HG02970 (cell line): ENCODE results near the gene SLC12A7.

Experiments
- ATAC-seq: cut with Tn5 transposase; IDR thresholded peaks from one replicate; pipeline ENCODE4 v1.9.1; 2021; ENCODE audit warnings: mild to moderate bottlenecking, moderate library complexity, moderate number of reproducible peaks; ENCODE audit not compliant: unreplicated experiment, low FRiP score

SLC12A7 gene

DNA sequence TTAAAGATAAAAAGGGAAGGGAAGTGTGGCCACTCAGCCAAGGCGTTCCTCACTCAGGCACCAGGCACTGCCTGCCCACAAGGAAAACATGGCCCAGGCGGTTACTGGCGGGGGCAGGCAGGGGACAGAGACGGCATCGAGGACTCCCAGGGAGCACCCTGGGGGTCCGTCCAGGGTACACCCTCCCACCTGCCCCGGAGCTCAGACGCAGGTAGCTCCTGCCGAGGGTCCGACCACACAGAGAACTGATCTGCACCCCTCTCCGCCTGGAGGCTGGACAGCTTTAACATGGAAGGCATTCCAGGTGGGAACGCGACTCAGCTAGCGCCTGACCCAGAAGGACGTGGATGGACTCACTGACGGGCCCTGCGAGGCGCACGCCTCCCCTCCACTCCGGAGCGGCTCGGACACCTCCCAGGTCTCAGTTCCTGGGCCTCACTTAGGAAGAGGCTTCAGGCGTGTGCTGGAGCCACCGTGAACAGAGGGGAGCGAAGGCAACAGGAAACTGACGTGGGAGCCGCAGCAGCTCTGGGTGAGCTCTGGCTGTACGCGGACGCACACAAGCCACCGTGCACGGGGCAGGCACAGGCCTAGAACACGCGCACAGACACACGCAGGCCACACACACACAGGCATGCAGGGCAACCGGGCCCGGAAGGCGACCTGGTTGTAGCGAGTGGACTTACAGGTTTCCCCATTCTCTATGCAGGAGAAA lies 55.8 kb downstream of the SLC12A7 start:
- no peak for ATAC-seq

DNA sequence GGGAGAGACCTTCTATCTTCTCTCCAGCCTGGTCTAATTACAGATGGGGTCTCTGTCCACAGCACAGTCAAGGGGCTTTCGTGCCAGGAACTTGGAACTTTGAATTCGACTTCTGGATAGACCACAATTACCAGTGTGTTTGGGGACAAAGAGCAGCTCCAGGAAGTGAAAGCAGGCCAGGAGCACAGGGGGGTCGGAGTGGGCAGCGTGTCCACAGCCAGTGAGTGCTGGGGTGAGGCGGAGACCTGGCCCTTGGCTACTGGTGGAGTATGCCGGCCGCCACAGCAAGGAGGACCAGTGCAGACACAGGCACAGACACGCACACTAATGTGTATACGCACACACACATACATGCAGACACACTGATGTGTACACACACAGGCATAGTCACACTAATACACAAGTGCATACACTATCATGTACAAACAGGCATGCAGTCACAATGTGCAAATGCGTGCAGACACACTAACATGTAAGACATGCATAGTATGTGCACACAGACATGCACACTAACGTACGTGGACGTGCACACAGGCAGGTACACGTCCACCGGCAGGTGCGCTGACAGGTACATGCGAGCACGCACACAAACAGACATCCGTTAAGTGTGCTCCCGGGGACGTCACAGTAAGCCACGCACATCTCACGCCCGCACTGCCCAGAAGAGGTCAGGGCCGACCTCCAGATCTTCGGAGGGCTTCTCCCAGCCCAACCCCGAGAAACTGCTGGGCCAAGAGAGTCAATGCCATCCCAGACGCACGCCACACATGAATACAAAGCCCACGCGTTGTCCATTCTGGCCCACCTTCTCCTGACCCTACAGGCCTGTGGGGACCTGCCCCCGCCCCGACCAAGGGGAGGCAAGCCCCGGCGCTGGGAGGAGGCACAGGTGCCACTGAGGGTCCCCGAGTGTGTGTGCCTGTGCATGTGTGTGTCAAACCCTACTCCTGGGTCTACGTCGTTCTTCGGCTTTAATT lies 56.8 kb downstream of the SLC12A7 start:
- no peak for ATAC-seq

DNA sequence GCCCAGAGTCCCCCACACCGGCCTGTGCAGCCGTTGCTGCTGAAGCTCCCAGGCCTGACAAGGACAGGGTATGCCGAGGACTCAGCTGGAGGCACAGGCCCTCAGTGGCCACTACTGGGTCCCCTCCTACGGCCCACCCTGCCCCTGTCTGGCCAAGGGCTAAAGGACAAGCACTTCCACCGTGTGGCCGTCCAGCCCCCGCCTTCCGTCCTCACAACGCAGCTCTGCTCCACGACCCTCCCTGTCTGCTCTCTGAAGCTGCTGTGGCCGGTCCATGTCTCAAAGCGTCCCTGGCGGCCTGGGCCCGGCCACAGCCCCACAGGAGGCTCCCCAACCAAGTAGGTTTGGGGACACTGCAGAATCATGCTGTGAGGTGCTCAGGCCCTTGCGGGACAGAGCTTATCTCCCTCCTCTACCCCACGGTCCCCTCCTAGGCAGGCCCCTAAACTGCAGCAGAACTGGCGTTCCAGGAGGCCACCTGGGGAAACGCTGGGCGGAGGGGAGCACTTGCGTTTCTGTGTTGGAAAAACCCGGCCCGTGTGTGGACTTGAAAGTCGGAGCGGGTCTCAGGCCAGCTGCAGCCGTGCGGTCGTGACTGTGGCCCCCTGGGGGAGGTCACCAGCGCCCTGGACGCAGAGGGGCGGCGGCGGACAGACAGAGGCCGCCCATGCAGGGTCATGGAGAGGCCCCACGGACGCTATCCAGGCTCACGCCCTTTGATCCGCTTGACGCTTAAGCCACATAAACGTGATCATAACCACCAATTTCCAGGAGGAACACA lies 57.7 kb downstream of the SLC12A7 start:
- ATAC-seq, result no peak

DNA sequence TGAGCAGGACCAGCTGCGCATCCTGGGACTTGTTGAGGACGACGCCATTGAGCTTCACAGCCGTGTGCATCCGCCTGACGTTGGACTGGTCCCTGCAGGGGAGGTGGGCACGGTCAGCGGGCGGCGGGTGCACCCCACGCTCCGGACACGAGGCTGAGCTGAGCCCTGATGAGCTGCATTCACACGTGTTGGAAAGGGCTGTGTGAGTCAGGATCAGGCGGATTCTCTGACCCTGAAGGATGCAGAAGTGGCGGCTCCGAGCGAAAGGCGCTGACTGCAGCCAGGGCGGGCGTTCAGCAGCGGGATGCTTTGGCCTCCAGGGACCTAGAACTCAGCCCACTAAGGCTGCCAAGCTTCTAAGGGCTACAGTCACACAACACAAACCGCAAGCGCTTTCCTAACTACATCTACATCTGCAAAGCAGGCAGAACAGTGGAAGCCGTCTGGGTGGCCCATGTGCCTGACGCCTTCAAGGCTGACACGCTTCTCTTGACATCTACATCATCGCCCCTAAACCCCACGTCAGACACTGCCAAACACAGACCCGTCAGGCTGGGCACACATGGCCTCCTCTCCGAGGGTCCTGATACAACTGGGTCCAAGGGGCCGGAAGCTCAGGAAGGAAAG lies 58.4 kb downstream of the SLC12A7 start:
- no peak for ATAC-seq

DNA sequence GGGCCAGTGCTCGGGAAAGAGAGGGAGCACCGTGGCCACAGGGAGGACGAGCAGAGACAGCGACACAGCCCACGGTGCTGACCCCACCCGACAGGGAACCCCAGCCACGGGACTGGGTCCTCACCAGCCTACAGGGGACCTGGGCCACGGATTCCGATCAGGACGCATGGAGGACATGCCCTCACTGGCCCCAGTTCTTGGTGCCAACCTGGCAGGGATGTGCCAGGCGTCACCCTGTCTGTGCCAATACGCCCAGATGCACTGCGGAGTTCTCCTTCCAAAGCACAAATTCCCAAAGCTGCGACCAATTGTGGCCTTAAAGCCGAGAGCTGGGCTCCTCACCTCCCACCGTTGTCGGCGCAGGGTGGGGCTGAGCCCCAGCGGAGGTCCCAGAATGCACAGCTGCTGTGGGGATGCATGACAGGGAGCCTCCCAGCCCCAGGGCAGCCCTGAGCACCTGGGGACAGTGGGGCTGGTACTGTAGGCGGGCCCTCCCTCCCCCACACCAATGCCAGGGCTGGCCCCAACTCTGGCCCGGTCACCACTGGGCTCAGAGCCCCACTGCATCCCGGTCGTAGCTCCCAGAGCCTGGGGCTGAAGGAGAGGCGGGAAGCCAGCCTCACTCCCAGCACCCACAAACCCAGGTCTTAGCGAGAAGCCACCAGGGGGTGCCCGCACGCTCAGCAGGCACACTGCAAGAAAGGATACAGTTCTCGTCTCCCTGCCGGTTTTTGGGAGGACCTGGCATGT lies 59.0 kb downstream of the SLC12A7 start:
- no peak for ATAC-seq

DNA sequence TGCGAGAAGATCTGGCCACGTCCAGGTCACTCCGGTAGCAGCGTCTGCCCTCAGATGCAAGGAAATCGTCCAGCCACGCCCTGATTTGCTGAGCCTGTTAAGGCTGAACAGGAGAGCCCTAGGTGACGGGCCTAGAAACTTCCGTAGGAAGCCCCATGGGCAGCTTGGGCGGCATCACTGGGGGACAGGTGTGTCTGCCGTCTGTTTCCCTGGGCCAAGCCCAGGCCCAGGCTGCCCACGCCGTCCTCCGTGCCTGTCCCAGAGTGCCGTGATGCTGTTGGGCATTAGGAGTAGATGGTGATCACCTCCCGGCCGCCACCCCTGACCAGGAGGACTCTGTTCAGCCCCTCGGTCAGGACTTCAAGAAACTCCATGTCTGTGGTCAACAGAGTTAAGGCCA lies 59.8 kb downstream of the SLC12A7 start:
- no peak for ATAC-seq

DNA sequence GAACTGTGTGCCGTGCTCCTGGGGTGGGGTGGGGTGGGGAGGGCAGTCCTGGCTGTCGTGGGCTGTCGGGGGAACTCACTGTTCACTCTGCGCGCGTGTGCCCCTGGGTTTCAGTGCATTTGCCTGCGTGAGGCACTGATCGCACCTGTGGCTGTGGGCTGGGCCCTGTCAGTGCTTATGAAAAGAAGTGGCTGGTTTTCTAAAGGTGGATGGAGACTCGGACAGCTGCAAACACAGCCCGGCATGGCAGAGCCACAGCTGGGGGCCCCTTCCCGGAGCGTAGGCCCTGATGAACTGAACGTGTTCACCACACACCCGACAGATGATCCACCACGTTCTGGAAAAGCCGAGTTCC lies 60.5 kb downstream of the SLC12A7 start:
- no peak for ATAC-seq

DNA sequence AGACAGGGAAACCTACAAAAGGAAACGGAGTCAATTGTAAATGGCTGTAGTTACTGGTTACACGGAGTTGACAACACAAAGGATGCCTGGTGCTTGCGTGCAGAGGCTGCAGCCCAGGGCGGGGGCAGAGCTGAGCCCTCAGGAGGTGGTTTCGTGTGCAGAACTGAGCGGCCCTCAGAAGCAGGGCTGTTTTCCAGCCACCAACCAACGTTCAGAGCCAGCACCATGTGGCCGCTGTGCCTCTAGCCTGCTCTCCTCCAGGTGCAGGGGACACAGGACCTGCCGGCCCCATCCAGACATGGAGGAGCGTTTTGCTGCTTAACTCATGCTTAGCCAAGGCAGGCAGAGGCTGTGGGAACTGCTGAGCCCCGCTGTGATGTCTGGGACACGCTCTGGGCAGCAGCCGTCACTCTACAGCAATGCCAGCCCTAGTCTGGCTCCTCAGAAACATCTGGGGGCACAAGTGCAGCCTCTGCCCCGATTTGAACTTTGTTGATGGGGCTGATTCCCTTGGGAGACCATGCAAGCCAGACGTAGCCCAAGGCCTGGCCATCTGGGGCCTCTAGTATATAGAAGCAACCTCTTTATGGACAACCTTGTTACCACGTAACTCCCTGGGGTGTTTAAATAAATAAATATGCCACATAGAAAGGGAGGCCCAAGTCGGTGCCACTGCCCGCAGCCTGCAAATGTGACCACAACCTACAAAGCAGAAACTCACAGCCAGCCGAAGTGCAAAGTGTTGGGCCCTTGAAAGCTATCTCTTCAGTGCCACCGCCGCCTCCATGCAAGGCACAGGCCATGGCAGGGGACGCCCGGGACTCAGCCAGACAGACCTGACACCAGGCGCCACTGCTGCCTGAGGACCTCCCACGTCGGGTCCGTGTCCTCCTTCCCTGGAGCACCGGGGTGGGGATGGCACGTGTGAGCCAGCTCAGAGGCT lies 61.2 kb downstream of the SLC12A7 start:
- no peak for ATAC-seq

DNA sequence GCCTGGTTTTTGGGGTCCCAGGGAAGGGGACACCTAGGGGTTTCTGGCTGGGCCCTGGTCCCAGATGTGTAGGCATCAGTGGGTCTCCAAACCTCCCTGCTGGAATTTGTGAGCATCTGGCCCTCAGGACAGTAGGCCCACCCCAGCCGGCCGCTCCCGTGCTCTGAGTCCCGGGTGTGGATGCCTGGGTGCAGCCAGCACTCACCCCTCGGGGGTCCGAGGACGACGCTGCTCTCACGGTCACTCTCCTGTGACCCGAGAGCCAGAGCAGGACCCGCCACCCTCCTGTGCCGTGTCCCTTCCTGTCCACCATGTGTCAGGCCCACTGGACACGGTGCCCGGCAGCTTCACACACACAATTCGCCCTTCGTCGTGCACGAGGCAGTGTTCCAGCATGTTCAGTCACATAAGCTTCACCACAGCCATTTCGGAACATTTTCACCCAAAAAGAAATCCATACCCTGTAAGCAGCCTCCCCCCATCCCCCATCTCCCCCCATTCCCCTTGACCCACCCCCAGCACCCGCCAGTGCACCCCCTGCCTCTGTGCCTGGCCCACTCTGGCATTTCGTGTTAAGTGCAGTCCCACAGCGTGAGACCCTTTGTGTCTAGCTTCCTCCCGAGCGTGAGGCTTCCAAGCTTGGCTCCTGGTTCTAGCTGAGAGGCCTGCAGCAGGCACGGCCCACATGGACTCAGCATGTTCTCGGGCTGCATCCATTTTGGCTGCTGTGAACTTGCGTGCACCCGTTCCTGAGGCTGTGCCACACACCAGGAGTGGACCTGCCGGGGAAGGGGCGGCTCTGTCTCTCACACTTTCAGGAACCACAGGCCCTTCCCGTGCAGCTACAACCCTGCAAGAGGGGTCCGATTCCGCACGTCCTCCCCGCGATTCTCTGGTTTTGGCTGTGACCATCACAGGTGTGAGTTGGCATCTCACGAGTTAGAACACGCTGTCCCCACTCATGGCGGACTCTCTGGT lies 62.7 kb downstream of the SLC12A7 start:
- ATAC-seq, result no peak

DNA sequence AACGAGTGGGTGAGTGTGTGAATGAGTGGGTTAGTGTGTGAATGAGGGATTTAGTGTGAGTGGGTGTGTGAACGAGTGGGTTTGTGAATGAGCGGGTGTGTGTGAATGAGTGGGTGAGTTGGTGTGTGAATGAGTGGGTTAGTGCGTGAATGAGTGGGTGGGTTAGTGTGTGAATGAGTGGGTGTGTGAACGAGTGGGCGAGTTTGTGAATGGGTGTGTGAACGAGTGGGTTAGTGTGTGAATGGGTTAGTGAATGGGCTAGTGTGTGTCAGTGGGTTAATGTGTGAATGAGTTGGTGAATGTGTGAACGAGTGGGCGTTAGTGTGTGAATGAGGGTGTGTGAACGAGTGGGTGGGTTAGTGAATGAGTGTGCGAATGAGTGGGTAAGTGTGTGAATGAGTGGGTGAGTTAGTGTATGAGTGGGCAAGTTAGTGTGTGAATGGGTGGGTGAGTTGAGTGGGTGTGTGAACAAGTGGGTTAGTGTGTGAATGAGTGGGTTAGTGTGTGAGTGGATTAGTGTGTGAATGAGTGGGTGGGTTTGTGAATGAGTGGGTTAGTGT lies 63.6 kb downstream of the SLC12A7 start:
- no peak for ATAC-seq

DNA sequence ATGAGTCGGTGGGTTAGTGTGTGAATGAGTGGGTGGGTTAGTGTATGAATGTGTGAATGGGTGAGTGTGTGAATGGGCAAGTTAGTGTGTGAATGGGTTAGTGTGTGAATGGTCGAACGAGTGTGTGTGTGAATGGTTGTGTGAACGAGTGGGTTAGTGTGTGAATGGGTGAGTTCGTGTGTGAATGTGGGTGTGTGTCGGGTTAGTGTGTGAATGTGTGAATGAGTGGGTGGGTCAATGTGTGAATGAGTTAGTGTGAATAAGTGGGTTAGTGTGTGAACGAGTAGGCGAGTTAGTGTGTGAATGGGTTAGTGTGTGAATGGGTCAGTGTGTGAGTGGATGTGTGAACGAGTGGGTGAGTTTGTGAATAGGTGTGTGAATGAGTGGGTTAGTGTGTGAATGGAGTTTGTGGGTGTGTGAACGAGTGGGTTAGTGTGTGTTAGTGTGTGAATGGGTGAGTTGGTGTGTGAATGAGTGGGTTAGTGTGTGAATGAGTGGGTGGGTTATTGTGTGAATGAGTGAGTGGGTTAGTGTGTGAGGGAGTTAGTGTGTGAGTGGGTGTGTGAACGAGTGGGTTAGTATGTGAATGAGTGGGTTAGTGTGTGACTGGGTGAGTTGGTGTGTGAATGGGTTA lies 64.4 kb downstream of the SLC12A7 start:
- no peak for ATAC-seq

DNA sequence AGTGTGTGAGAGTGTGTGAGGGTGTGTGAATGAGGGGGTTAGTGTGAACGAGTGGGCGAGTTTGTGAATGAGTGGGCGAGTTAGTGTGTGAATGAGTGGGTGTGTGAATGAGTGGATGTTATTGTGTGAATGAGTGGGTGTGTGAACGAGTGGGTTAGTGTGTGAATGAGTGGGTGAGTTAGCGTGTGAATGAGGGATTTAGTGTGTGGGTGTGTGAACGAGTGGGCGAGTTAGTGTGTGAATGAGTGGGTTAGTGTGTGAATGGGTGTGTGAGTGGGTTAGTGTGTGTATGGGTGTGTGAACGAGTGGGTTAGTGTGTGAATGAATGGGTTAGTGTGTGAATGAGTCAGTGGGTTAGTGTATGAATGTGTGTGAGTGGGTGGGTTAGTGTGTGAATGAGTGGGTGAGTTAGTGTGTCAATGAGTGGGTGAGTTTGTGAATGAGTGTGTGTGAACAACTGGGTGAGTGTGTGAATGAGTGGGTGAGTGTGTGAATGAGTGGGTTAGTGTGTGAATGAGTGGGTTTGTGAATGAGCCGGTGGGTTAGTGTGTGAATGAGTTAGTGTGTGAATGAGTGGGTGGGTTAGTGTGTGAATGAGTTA lies 65.8 kb downstream of the SLC12A7 start:
- ATAC-seq, result no peak

DNA sequence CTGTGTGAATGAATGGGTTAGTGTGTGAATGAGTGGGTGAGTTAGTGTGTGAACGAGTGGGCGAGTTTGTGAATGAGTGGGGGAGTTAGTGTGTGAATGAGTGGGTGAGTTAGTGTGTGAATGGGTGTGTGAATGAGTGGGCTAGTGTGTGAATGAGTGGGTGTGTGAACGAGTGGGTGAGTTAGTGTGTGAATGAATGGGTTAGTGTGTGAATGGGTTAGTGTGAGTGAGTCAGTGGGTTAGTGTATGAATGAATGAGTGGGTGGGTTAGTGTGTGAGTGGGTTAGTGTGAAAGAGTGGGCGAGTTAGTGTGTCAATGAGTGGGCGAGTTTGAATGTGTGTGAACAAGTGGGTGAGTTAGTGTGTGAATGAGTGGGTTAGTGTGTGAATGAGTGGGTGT lies 67.7 kb downstream of the SLC12A7 start:
- no peak for ATAC-seq

DNA sequence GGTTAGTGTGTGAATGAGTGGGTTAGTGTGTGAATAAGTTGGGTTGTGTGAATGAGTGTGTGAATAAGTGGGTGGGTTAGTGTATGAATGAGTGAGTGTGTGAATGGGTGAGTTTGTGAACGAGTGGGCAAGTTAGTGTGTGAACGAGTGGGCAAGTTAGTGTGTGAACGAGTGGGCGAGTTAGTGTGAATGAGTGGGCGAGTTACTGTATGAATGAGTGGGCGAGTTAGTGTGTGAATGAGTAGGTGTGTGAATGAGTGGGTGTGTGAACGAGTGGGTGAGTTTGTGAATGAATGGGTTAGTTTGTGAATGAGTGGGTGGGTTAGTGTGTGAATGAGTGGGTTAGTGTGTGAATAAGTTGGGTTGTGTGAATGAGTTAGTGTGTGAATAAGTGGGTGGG lies 68.5 kb downstream of the SLC12A7 start:
- no peak for ATAC-seq

DNA sequence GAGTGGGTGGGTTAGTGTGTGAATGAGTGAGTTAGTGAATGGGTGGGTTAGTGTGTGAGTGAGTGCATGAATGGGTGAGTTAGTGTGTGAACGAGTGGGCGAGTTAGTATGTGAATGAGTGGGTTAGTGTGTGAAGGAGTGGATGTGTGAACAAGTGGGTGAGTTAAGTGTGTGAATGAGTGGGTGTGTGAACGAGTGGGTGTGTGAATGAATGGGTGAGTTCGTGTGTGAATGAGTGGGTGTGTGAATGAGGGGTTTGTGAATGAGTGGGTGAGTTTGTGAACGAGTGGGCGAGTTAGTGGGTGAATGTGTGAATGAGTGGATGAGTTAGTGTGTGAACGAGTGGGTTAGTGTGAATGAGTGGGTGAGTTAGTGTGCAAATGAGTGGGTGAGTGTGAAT lies 69.2 kb downstream of the SLC12A7 start:
- no peak for ATAC-seq
